ENCODE measurements around the gene TYSND1. TPM values are rescaled to one million over a fixed set of nuclear protein-coding genes. Genes with fewer than 3 reads are reported as not detected.
A peak's percentile ranks its signal among the peaks of the same experiment; 100 is the strongest.

The TYSND1 gene
- total and polyA plus RNA-seq, 2 of the 13 experiments (the other 11 are each of a cell fraction or from before 2014, with no cell fraction given), result 3.3 to 8.9 TPM

DNA sequence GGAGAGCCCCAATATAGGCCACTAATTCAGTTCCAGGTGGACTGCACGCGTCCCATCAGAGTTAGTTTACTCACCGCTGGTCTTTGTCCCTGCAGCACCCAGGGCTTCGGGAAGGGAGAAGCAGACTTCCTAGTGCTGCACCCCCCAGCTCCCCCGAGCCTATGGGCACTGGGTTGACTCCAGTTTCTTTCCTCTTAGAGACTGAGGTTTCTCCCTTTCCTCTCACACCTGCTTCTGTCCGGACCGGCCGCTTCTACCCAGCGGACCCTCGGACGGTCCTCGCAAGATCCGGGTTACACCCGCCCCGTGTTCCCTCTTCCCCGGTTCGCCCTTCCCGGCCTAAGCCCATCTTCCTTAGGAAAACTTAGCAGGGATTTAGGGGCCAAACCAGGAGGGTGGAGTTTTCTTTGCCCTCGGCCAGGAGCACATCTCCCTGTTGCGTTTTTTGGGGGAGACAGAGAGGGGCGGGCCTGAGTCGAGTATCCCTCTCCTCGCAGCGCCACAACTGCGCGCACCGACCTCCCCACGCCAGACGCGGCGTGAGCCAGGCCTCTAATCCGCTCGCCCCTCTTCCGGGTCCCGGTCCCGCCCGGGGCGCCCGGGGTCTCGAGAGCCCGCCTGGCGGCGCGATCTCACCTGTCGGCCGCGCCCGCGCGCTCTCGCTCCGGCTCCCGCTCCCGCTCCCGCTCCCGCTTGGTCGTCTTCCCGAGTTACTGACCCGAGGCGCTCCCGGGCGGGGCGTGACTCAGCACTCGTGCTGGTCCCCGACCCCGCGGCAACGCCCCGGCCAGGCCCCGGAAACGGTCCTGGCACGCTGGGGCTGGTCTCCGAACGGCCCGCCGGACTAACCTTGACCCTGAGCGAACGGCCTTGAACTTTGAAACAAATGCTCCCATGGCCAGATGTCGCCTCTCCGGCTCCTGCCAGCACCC is 14.1 kb downstream of the TYSND1 start, which contains the start of gene AIFM2 (continued):
- TF ChIP-seq ZSCAN31 (CRISPR knock-in tag; IDR thresholded peaks at IDR 0.05; ENCODE audit: low read depth), result no peak; the same call in 1 of the 2 replicates
- TF ChIP-seq ZNF567 (CRISPR knock-in tag; IDR thresholded peaks at IDR 0.05; ENCODE audit: borderline replicate concordance), result no peak
- TF ChIP-seq, protein P1, sequence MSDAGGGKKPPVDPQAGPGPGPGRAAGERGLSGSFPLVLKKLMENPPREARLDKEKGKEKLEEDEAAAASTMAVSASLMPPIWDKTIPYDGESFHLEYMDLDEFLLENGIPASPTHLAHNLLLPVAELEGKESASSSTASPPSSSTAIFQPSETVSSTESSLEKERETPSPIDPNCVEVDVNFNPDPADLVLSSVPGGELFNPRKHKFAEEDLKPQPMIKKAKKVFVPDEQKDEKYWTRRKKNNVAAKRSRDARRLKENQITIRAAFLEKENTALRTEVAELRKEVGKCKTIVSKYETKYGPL (CRISPR knock-in tag; IDR thresholded peaks at IDR 0.05), result no peak
- TF ChIP-seq, protein P2, sequence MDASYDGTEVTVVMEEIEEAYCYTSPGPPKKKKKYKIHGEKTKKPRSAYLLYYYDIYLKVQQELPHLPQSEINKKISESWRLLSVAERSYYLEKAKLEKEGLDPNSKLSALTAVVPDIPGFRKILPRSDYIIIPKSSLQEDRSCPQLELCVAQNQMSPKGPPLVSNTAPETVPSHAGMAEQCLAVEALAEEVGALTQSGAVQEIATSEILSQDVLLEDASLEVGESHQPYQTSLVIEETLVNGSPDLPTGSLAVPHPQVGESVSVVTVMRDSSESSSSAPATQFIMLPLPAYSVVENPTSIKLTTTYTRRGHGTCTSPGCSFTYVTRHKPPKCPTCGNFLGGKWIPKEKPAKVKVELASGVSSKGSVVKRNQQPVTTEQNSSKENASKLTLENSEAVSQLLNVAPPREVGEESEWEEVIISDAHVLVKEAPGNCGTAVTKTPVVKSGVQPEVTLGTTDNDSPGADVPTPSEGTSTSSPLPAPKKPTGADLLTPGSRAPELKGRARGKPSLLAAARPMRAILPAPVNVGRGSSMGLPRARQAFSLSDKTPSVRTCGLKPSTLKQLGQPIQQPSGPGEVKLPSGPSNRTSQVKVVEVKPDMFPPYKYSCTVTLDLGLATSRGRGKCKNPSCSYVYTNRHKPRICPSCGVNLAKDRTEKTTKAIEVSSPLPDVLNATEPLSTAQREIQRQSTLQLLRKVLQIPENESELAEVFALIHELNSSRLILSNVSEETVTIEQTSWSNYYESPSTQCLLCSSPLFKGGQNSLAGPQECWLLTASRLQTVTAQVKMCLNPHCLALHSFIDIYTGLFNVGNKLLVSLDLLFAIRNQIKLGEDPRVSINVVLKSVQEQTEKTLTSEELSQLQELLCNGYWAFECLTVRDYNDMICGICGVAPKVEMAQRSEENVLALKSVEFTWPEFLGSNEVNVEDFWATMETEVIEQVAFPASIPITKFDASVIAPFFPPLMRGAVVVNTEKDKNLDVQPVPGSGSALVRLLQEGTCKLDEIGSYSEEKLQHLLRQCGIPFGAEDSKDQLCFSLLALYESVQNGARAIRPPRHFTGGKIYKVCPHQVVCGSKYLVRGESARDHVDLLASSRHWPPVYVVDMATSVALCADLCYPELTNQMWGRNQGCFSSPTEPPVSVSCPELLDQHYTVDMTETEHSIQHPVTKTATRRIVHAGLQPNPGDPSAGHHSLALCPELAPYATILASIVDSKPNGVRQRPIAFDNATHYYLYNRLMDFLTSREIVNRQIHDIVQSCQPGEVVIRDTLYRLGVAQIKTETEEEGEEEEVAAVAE (CRISPR knock-in tag; IDR thresholded peaks at IDR 0.05; ENCODE audit: borderline replicate concordance), result peak; percentile 24; the same call in 1 of the 2 replicates
- TF ChIP-seq BRCA1 (CRISPR knock-in tag; IDR thresholded peaks at IDR 0.05), result peak; percentile 92
- no peak for TF ChIP-seq MTF1 (CRISPR knock-in tag; IDR thresholded peaks at IDR 0.05)
- no peak for TF ChIP-seq NAIF1 (CRISPR knock-in tag; IDR thresholded peaks at IDR 0.05; ENCODE audit: borderline replicate concordance)
- TF ChIP-seq ZKSCAN5 (CRISPR knock-in tag; IDR thresholded peaks at IDR 0.05), result no peak
- no peak for TF ChIP-seq KDM1A (CRISPR knock-in tag; IDR thresholded peaks at IDR 0.05)
- TF ChIP-seq, protein P3, sequence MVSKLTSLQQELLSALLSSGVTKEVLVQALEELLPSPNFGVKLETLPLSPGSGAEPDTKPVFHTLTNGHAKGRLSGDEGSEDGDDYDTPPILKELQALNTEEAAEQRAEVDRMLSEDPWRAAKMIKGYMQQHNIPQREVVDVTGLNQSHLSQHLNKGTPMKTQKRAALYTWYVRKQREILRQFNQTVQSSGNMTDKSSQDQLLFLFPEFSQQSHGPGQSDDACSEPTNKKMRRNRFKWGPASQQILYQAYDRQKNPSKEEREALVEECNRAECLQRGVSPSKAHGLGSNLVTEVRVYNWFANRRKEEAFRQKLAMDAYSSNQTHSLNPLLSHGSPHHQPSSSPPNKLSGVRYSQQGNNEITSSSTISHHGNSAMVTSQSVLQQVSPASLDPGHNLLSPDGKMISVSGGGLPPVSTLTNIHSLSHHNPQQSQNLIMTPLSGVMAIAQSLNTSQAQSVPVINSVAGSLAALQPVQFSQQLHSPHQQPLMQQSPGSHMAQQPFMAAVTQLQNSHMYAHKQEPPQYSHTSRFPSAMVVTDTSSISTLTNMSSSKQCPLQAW (CRISPR knock-in tag; IDR thresholded peaks at IDR 0.05), result peak; percentile 90
- TF ChIP-seq, protein P4, sequence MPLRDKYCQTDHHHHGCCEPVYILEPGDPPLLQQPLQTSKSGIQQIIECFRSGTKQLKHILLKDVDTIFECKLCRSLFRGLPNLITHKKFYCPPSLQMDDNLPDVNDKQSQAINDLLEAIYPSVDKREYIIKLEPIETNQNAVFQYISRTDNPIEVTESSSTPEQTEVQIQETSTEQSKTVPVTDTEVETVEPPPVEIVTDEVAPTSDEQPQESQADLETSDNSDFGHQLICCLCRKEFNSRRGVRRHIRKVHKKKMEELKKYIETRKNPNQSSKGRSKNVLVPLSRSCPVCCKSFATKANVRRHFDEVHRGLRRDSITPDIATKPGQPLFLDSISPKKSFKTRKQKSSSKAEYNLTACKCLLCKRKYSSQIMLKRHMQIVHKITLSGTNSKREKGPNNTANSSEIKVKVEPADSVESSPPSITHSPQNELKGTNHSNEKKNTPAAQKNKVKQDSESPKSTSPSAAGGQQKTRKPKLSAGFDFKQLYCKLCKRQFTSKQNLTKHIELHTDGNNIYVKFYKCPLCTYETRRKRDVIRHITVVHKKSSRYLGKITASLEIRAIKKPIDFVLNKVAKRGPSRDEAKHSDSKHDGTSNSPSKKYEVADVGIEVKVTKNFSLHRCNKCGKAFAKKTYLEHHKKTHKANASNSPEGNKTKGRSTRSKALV (CRISPR knock-in tag; IDR thresholded peaks at IDR 0.05), result peak; percentile 80; the same call in 1 of the 2 replicates
- peak; percentile 92 for TF ChIP-seq GABPB1 (CRISPR knock-in tag; IDR thresholded peaks at IDR 0.05)
- TF ChIP-seq, protein P5, sequence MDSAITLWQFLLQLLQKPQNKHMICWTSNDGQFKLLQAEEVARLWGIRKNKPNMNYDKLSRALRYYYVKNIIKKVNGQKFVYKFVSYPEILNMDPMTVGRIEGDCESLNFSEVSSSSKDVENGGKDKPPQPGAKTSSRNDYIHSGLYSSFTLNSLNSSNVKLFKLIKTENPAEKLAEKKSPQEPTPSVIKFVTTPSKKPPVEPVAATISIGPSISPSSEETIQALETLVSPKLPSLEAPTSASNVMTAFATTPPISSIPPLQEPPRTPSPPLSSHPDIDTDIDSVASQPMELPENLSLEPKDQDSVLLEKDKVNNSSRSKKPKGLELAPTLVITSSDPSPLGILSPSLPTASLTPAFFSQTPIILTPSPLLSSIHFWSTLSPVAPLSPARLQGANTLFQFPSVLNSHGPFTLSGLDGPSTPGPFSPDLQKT (CRISPR knock-in tag; IDR thresholded peaks at IDR 0.05; ENCODE audit: borderline replicate concordance), result peak; percentile 60; the same call in 1 of the 2 replicates
- TF ChIP-seq ZNF292 (CRISPR knock-in tag; IDR thresholded peaks at IDR 0.05; ENCODE audit: borderline replicate concordance, low read depth), result no peak; the same call in 1 of the 2 replicates
- TF ChIP-seq, protein P6, sequence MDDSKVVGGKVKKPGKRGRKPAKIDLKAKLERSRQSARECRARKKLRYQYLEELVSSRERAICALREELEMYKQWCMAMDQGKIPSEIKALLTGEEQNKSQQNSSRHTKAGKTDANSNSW (CRISPR knock-in tag; IDR thresholded peaks at IDR 0.05; ENCODE audit: borderline replicate concordance), result no peak
- no peak for TF ChIP-seq SATB2 (CRISPR knock-in tag; IDR thresholded peaks at IDR 0.05)
- TF ChIP-seq ZNF230 (CRISPR knock-in tag; IDR thresholded peaks at IDR 0.05), result no peak
- peak; percentile 81 for TF ChIP-seq AGO2 (optimal IDR thresholded peaks at IDR 0.05; ENCODE audit: low read depth, low read length)

Measured in HepG2 (cell line).